Inflammatory macrophage (primary cell): ENCODE measurements around the gene CARD9.

ENCODE experiments used
- DNase-seq, 2 donors: peaks; one replicate each; pipeline ENCODE4 v3.0.0-alpha.2; 2020 to 2022

Gene CARD9

GRCh38 chr9:136345281-136346156, 27.9 kb downstream of the CARD9 start:
- no peak for DNase-seq

- no peak for DNase-seq
Measured at GRCh38 chr9:136344544-136345280, 28.8 kb downstream of the CARD9 start.

GRCh38 chr9:136343884-136344269, 29.6 kb downstream of the CARD9 start:
- no peak for DNase-seq

- no peak for DNase-seq
Measured at GRCh38 chr9:136343121-136343883, 30.2 kb downstream of the CARD9 start.

GRCh38 chr9:136342181-136343120, 31.0 kb downstream of the CARD9 start:
- peak; percentile 76 to 82 for DNase-seq

GRCh38 chr9:136341769-136342168, 31.7 kb downstream of the CARD9 start:
- DNase-seq = no peak

- DNase-seq = no peak
Measured at GRCh38 chr9:136341042-136341655, 32.3 kb downstream of the CARD9 start.

- no peak for DNase-seq
Measured at GRCh38 chr9:136340356-136341041, 33.0 kb downstream of the CARD9 start.

- DNase-seq = no peak
Measured at GRCh38 chr9:136339958-136340310, 33.5 kb downstream of the CARD9 start.

GRCh38 chr9:136339173-136339957, 34.1 kb downstream of the CARD9 start:
- peak; percentile 58 to 65 for DNase-seq

- DNase-seq = no peak
Measured at GRCh38 chr9:136338511-136338910, 35.0 kb downstream of the CARD9 start.

- no peak for DNase-seq
Measured at GRCh38 chr9:136337416-136338395, 35.8 kb downstream of the CARD9 start.

- DNase-seq = no peak
Measured at GRCh38 chr9:136336881-136337280, 36.6 kb downstream of the CARD9 start.

GRCh38 chr9:136336156-136336870, 37.2 kb downstream of the CARD9 start:
- no peak for DNase-seq

GRCh38 chr9:136335296-136336155, 37.9 kb downstream of the CARD9 start:
- DNase-seq = no peak

- no peak for DNase-seq
Measured at GRCh38 chr9:136334541-136334940, 38.9 kb downstream of the CARD9 start.

GRCh38 chr9:136333486-136333885, 40.0 kb downstream of the CARD9 start:
- no peak for DNase-seq
